ENCODE measurements around the gene GPD1L.

The GPD1L gene

GRCh38 chr3:32132706-32133105, 26.3 kb downstream of the GPD1L start:
- DNase-seq (ENCODE audit: low read depth in 3 of 3, low spot score in 1 of 3), result no peak

DNA sequence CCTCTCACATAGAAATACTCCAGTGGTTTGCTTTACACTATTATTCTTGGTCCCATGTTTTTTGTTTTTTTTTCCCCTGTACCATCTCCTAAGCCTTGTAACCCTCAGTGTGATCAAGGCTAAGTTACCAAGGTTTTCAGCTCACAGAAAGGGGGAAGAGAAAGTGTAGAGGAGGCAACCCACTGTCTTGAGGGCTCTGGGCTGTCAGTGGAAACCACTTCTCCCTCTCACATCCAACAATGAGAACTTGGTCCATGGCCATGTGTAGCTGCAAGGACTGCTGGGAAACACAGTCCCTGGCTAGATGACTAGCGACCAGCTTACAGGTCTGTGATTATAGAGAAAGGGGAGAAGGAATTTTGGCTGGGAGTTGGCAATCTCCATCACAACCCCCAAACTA, 30.3 kb downstream of the GPD1L start:
- DNase-seq (ENCODE audit: low read depth in 3 of 3, low spot score in 1 of 3), result no peak

GRCh38 chr3:32137870-32138269, 31.4 kb downstream of the GPD1L start:
- no peak for DNase-seq (ENCODE audit: low read depth in 3 of 3, low spot score in 1 of 3)

GRCh38 chr3:32138545-32139104, 32.2 kb downstream of the GPD1L start:
- no peak for DNase-seq (ENCODE audit: low read depth in 3 of 3, low spot score in 1 of 3)

DNA sequence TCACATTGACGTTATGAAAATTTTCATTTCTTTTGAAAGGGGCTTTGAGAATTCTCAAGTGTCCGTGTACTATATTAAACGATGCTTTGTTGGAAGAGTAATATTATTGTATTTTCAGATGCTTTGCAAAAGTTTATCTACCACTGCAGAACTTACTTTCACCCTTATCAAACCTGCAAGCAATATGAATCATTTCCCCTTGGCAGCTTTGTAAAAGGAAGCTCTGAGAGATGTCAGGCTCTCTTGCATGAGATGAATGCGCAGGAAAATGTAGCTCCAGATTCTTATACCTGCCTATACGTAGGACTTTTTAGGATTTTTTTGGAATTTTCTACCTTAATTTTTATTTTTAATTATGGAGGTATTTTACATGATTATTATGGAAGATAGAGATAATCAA, 34.5 kb downstream of the GPD1L start:
- DNase-seq (ENCODE audit: low read depth in 3 of 3, low spot score in 1 of 3), result no peak

DNA sequence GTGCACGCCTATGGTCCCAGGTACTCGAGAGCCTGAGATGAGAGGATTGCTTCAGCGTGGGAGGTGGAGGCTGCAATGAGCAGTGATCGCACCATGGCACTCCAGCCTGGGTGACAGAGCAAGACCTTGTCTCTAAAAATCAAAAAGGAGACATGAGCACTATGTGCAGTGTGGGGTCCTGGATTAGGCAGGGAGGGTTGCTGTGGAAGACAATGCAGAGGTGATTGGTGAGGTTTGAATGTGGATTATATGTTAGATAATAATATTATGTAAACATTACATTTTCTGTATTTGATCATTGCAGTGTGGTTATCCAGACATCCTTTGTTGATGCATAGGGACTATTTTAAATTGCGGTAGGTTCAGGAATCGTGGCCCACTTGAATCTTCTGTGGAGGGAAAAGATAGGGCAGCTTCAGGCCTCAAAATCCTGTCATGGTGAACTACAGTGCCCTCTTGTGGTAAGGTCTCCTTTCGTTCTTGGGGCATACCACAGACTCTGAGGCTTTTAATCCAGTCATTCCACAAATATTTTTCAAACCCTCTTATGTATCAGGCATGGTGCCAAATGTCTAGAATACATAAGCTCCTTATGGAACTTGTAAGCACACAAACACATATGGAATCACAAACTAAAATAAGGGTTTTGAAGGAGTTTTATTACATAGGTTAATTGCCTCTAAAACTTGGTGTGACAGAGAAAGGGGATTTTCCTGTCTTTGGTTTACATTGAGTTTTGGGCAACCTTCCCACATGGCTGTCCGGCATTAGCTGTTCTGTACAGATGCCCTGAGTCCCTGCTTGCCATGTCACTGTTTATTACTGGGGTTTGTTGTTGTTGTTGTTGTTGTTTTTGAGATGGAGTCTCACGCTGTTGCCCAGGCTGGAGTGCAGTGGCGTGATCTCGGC, 37.7 kb downstream of the GPD1L start:
- peak in 1 of 3 donors; percentile 4 for DNase-seq (ENCODE audit: low read depth in 3 of 3, low spot score in 1 of 3)

DNA sequence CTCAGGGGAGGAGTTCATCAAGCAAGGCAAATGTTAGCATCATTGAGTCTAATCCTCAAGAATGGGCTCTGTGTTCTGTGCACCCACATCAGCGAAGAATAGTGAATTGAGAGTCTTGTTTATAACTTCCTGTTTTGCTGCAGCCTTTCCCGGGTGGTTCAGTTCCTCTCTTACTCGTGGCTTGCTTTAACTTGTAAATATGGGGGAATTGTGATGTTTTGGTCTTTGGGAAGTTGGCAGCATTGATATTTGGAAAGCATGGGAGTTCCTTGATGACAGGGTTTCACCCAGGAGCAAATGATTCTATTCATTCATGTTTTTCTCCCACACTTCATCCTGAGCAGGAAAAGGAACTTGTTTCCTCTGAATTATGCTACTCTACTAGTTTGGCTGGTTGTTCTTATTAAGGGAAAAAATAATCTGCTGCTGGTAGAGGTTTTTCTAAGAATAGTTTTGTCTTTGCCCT, 40.4 kb downstream of the GPD1L start:
- DNase-seq (ENCODE audit: low read depth in 3 of 3, low spot score in 1 of 3), result no peak

DNA sequence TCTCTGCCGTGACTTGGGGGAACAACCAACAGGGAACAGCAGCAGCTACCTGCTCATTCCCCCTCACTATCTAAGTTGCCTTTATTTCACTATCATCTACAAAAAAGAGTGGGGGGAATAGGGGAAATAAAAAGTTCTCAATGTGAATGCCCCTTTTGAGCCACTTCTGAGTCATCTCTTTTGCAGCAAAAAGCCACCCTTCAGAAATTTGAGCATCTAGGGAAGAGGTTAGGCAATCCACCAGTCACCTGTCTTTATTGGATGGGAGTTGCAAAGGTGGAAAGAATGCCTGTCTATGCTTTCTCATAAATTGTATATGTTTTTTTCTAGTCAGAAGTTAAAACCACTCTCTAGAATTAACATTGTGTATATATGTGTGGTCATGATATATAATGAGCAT, 41.1 kb downstream of the GPD1L start:
- DNase-seq (ENCODE audit: low read depth in 3 of 3, low spot score in 1 of 3), result no peak

DNA sequence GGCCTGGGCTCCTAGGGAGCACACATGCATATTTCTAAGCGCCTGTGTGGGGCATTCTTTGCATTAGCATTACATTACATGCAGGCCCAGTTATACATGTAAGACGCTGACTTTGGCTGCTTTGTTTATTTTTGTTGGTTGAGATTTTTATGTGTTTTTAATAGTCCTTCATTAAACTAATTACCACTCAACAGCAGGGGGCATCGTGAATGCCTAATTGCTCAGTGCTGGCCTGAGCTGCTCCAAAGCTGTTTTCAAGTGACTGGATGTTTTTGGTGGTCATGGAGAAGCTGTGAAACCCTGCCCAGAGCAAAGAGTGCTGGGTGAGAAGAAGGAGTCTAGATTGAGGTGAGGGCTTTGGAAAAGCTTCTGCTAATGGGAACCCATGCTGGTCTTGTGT, 41.5 kb downstream of the GPD1L start:
- DNase-seq (ENCODE audit: low read depth in 3 of 3, low spot score in 1 of 3), result no peak

- no peak for DNase-seq (ENCODE audit: low read depth in 3 of 3, low spot score in 1 of 3)
Measured at GRCh38 chr3:32148351-32148750, 41.9 kb downstream of the GPD1L start.

DNA sequence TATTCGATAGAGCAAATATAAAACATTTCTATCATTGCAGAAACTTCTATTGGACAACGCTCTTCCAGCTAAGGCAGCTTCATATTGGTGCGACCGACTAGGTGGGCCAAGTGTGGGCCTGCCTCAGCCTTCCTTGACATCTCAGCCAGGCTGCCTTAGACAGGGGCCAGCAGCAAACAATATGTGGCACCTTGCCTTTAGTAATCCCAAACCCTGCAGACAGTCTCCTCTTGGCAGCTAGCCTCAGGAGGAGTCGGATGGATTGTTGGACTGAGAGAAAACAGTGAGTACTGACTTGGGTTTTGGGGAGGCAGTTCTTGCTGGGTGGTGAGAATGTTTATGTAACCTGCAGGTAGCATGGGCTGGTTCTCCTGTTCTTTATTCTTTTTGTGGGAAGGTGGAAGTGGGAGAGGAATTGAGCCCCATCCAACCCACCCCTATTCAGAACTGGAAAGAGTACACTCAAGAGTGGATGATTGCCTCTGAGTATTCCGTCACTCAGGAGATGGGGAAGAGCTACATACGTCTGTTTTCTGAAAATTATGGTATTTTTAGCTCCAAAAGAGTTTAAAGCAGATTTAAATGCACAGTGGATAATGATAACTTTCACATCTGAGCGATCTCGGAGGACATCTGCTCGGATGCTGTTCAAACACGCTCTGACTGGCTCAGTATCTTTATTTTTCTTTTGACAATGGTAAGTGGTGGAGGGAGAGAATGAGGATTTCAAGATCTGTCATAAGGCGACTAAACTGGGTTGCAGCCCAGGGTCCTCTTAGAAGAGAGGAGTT, 47.2 kb downstream of the GPD1L start:
- no peak for DNase-seq (ENCODE audit: low read depth in 3 of 3, low spot score in 1 of 3)

GRCh38 chr3:32154205-32154579, 47.8 kb downstream of the GPD1L start:
- no peak for DNase-seq (ENCODE audit: low read depth in 3 of 3, low spot score in 1 of 3)

GRCh38 chr3:32155117-32155516, 48.7 kb downstream of the GPD1L start:
- no peak for DNase-seq (ENCODE audit: low read depth in 3 of 3, low spot score in 1 of 3)

- no peak for DNase-seq (ENCODE audit: low read depth in 3 of 3, low spot score in 1 of 3)
Measured at GRCh38 chr3:32157600-32158264, 51.3 kb downstream of the GPD1L start.

GRCh38 chr3:32160706-32161214, 54.3 kb downstream of the GPD1L start:
- no peak for DNase-seq (ENCODE audit: low read depth in 3 of 3, low spot score in 1 of 3)

- no peak for DNase-seq (ENCODE audit: low read depth in 3 of 3, low spot score in 1 of 3)
Measured at GRCh38 chr3:32165442-32165841, 59.0 kb downstream of the GPD1L start.

GRCh38 chr3:32166654-32167053, 60.2 kb downstream of the GPD1L start:
- no peak for DNase-seq (ENCODE audit: low read depth in 3 of 3, low spot score in 1 of 3)

- no peak for DNase-seq (ENCODE audit: low read depth in 3 of 3, low spot score in 1 of 3)
Measured at GRCh38 chr3:32172420-32172819, 66.0 kb downstream of the GPD1L start.

DNA sequence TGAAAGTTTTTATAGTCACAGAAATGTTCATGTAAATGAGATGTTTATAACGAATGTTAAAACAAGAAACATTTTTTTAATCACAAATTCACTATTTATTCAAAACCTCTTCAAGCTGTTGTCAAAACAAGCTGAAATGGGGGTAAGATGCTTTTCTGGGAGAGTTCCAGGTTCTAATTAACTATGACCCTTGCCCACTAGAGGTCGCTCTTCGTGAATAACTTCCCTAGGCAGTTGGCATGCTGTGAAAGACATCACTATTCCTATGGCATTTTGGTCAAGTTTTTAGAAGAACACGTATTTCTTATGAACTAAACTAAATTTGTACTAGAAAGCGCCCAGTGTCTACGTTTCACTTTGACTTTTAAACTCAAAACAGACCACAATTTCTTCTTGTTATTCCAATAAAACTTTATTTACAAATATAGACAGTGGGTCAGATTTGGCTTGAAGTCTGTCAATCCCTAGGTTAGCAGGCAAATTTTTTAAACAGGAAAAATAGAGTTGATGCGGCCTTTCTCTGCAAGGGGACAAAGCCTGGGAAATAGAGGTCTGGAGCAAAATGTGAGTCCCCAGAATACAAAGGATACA, 69.3 kb downstream of the GPD1L start:
- peak; percentile 7 to 32 (median 16) for DNase-seq (ENCODE audit: low read depth in 3 of 3, low spot score in 1 of 3)

DNA sequence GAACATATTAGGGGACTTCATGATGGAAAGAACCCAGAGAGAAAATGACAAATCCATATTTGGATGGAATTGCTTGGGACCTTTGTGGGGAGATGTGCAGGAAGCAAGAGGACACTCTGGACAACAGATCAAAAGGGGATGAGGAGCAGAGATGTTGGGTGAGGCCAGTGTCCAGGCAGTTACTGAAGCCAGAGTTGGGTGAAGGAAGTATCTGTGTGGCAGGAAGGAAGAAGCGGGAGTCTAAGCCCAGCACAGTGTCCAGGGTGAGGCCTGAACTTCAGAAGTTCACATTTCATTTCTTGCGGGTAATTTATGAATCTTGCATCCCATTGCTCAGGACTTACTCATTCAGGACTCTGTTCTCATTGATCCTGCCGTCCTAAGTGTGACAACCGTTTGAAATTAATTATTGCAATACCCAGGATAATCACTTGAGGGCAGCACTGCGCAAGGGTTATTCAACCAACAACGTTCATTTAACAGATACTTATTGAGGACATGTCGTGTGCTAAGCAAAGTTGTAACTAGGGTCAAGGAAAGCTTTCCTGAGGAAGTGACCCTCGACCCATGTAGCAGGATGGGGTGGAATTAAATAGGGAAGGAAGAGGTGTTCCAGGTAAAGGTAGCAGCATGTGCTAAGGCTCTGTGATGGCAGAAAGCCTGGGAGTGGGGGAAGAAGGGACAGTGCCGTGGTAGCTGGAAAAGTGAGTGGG, 70.7 kb downstream of the GPD1L start:
- DNase-seq (ENCODE audit: low read depth in 3 of 3, low spot score in 1 of 3), result peak in 2 of 3 donors; percentile 27 to 33

Measured in stimulated activated CD4-positive, alpha-beta T cell treated with anti-CD3 and anti-CD28 coated beads, TNF-alpha, amount 100 ng/mL, for 1 hour (primary cell).